Inflammatory macrophage (primary cell): ENCODE measurements around the gene SMC2.
A peak's percentile ranks its signal among the peaks of the same experiment; 100 is the strongest.

Source experiments
- DNase-seq, 2 donors: peaks; one replicate each; pipeline ENCODE4 v3.0.0-alpha.2; 2020 to 2022
- total RNA-seq, 18 experiments: gene quantifications; one replicate each; lab custom pipeline; 2026; ENCODE audit warnings: mixed read lengths in 6 of 18, inconsistent platforms in 2 of 18; lab: John Stamatoyannopoulos, UW

The SMC2 gene
- 19.2 to 116 (median 62.6) reads per million in 18 experiments for total RNA-seq

- DNase-seq, result peak; percentile 93 to 94
Measured at GRCh38 chr9:104093647-104094533, at the start of gene SMC2. TSS of gene SMC2 (plus strand) at chr9:104094309. CDS start at chr9:104095385, 1,076 bp downstream.

- DNase-seq, result no peak
Measured at GRCh38 chr9:104068546-104068945, 25.6 kb upstream of the SMC2 start.

- DNase-seq, result no peak
Measured at GRCh38 chr9:104069288-104069687, 24.8 kb upstream of the SMC2 start.

- no peak for DNase-seq
Measured at GRCh38 chr9:104071589-104071988, 22.5 kb upstream of the SMC2 start.

GRCh38 chr9:104073098-104073769, 20.9 kb upstream of the SMC2 start:
- no peak for DNase-seq

GRCh38 chr9:104073770-104074133, 20.4 kb upstream of the SMC2 start:
- no peak for DNase-seq

GRCh38 chr9:104074876-104075275, 19.2 kb upstream of the SMC2 start:
- DNase-seq, result no peak

GRCh38 chr9:104075801-104076753, 18.0 kb upstream of the SMC2 start:
- no peak for DNase-seq

- DNase-seq, result no peak
Measured at GRCh38 chr9:104078596-104078995, 15.5 kb upstream of the SMC2 start.

- no peak for DNase-seq
Measured at GRCh38 chr9:104080983-104081382, 13.1 kb upstream of the SMC2 start.

- DNase-seq, result peak; percentile 43 to 64
Measured at GRCh38 chr9:104082168-104082567, 11.9 kb upstream of the SMC2 start.

- DNase-seq, result no peak
Measured at GRCh38 chr9:104085525-104085924, 8.6 kb upstream of the SMC2 start.

GRCh38 chr9:104087894-104088293, 6.2 kb upstream of the SMC2 start:
- DNase-seq, result no peak

- no peak for DNase-seq
Measured at GRCh38 chr9:104088416-104088815, 5.7 kb upstream of the SMC2 start.

- DNase-seq, result peak in 1 of 2 donors; percentile 26
Measured at GRCh38 chr9:104090578-104090977, 3.5 kb upstream of the SMC2 start.

GRCh38 chr9:104091116-104091515, 3.0 kb upstream of the SMC2 start:
- peak; percentile 58 to 80 for DNase-seq

- peak; percentile 38 to 64 for DNase-seq
Measured at GRCh38 chr9:104091708-104092107, 2.4 kb upstream of the SMC2 start.

- DNase-seq, result no peak
Measured at GRCh38 chr9:104092192-104092591, 1.9 kb upstream of the SMC2 start.

- peak in 1 of 2 donors; percentile 2 for DNase-seq
Measured at GRCh38 chr9:104092875-104093600, 1.1 kb upstream of the SMC2 start.

GRCh38 chr9:104094534-104095015, 466 bp downstream of the SMC2 start:
- DNase-seq, result peak in 1 of 2 donors; percentile 6

- DNase-seq, result no peak
Measured at GRCh38 chr9:104099630-104100029, 5.5 kb downstream of the SMC2 start.

GRCh38 chr9:104104360-104104759, 10.3 kb downstream of the SMC2 start:
- DNase-seq, result no peak
